Measurements from ENCODE around the gene DLGAP3. TPM values are rescaled to one million over a fixed set of nuclear protein-coding genes. Genes with fewer than 3 reads are reported as not detected.

DLGAP3 gene
- total RNA-seq, 1 experiment from 2014 or later: 0.27 TPM

DNA sequence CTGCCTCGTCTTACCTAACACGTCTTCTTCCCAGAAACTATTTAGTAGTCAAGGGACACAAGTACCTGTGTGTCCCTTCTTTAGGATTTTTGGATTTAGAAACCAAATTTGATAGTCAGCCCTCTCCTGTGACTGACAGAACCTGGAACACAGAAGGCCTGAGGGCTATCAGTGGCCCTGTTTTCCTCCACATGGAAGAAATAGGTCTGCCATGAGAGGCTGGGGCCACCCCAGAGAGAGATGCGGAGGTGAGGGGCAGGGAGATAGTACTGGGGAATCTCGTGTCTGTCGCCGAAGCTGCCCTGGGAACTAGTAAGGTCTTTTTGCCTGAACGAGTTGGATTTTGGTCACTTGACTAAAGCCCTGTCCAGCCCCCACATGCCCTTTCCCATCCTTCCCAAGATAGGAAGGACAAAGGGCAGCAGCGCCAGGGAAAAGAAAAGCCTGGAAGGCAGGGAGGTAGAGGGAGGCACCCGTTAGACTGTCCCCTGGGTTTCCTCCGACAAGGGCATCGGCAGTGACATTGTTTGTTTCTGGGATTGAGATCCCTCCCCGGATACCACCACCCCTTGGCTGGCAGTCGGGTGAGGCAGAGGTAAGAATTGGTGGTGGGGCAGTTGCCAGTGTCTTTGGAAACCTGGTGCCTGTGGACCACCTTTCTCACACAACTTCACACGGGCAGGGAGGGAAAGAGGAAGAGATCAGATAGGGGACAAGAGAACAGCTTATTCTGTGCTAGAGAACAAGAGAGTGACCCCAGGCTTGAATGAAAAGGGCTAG is 89.7 kb downstream of the DLGAP3 start:
- BruUV-seq (replicated peaks): no TSS peak
- Histone ChIP-seq H2AFZ (ENCODE audit: low read depth, low read length, poor library complexity, severe bottlenecking) (no peak overlapping the region), H3K4me3 (replicated peaks in 1 of 2; ENCODE audit: low read depth in 1 of 2, low read length in 2 of 2) (no peak overlapping the region), H3K9me2 (ENCODE audit: insufficient read depth) (no peaks in the 10 kb centered on the region), H3K27me3 (ENCODE audit: insufficient read depth, low read length) (no peaks in the 10 kb centered on the region), H3K4me2 (ENCODE audit: low read length) (no peak overlapping the region), H3K9me3 (ENCODE audit: control insufficient read depth in 1 of 2, insufficient read depth in 1 of 2, low read depth in 1 of 2, low read length in 2 of 2) (no peaks in the 10 kb centered on the region), H3K27ac (ENCODE audit: low read depth, low read length) (no peak overlapping the region), H3K4me1 (ENCODE audit: control insufficient read depth in 1 of 2, insufficient read depth in 2 of 2, low read length in 2 of 2) (no peaks in the 10 kb centered on the region), H3K79me2 (ENCODE audit: insufficient read depth, low read length) (no peaks in the 10 kb centered on the region), H3K9ac (ENCODE audit: low read length) (no peak overlapping the region), H4K20me1 (ENCODE audit: insufficient read depth) (no peaks in the 10 kb centered on the region), H3K36me3 (ENCODE audit: control insufficient read depth in 1 of 2, insufficient read depth in 2 of 2, low read length in 2 of 2) (no peaks in the 10 kb centered on the region)
- ChIA-PET POLR2A (no interaction called here), RAD21 (ENCODE audit: low non-redundant PET in 1 of 2, low total read pairs in 2 of 2, uncharacterized antibody in 2 of 2, unreplicated experiment in 2 of 2) (no interaction called here), CTCF (no interaction called here)
- DNase-seq (ENCODE audit: low read depth, low spot score) (no peak), ATAC-seq (no peak)
- intact Hi-C loops (cut with micrococcal nuclease): no loop called here
- TF ChIP-seq EGR1 (IDR thresholded peaks at IDR 0.05; ENCODE audit: low read depth) (no peak), FOSL1 (IDR thresholded peaks at IDR 0.05; ENCODE audit: low read depth) (no peak), ZFX (IDR thresholded peaks at IDR 0.05) (no peak), POLR2AphosphoS5 (IDR thresholded peaks at IDR 0.05; ENCODE audit: low read depth, low read length) (no peak), JUND (IDR thresholded peaks at IDR 0.05) (no peak), EZH2phosphoT487 (IDR thresholded peaks at IDR 0.05; ENCODE audit: borderline replicate concordance) (no peak), SRF (IDR thresholded peaks at IDR 0.05; ENCODE audit: low read depth) (no peak), TCF7L2 (IDR thresholded peaks at IDR 0.05; ENCODE audit: borderline replicate concordance, extremely low read depth, insufficient read depth, insufficient read length) (no peak), YY1 (IDR thresholded peaks at IDR 0.05; ENCODE audit: extremely low read depth, insufficient replicate concordance, low read depth, low read length) (no peak), REST (IDR thresholded peaks at IDR 0.05; ENCODE audit: low read depth) (no peak), RAD21 (IDR thresholded peaks at IDR 0.05; ENCODE audit: low read depth) (no peak), CEBPB (IDR thresholded peaks at IDR 0.05; ENCODE audit: low read depth) (no peak), EZH2 (IDR thresholded peaks at IDR 0.05) (no peak), CTCF (IDR thresholded peaks at IDR 0.05 in 2 of 3, conservative IDR thresholded peaks at IDR 0.05 in 1 of 3; ENCODE audit: borderline replicate concordance in 1 of 3, insufficient read depth in 1 of 3, low read depth in 2 of 3, low read length in 2 of 3) (no peak), SP1 (IDR thresholded peaks at IDR 0.05; ENCODE audit: low read depth) (no peak), ATF3 (IDR thresholded peaks at IDR 0.05) (no peak), ZBTB33 (IDR thresholded peaks at IDR 0.05; ENCODE audit: extremely low read depth, insufficient replicate concordance, low read length) (no peak), SIN3A (IDR thresholded peaks at IDR 0.05; ENCODE audit: low read depth) (no peak), POLR2A (IDR thresholded peaks at IDR 0.05; ENCODE audit: borderline replicate concordance, extremely low read depth, insufficient read depth, insufficient read length) (no peak)
- TF ChIP-seq, protein P1, sequence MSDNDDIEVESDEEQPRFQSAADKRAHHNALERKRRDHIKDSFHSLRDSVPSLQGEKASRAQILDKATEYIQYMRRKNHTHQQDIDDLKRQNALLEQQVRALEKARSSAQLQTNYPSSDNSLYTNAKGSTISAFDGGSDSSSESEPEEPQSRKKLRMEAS (IDR thresholded peaks at IDR 0.05): no peak

Data from HCT116 (cell line).